Common myeloid progenitor, CD34-positive (primary cell): ENCODE measurements around the gene METAP1D.

Experiments
- CTCF ChIA-PET: fragments of 350-600 bp; sonication (Branson Sonifier 250); formaldehyde crosslinking; loops from one replicate; lab custom pipeline; 2021; ENCODE audit warnings: antibody characterized with exemption; lab: Charles Lee
- POLR2A ChIA-PET: fragments of 350-600 bp; sonication (Branson Sonifier 250); formaldehyde crosslinking; loops from one replicate; lab custom pipeline; 2021; ENCODE audit warnings: antibody characterized with exemption; lab: Charles Lee
- DNase-seq, 3 donors: peaks; one replicate each; pipeline versions ENCODE4 v3.0.0 to v3.0.0-alpha.2; 2013
- H3K27ac ChIP-seq, 2 experiments: 1 replicate in 1 of 2; 2 replicates in 1 of 2; pipeline ENCODE4 v1.7.0; 2013; ENCODE audit warnings: inconsistent platforms in 2 of 2, low read length in 2 of 2, mild to moderate bottlenecking in 2 of 2, low read depth in 1 of 2, moderate library complexity in 1 of 2; ENCODE audit not compliant: severe bottlenecking in 2 of 2, insufficient read depth in 1 of 2, poor library complexity in 1 of 2
- H3K27me3 ChIP-seq, 5 experiments: replicated peaks in 2 of 5; 1 replicate in 3 of 5; 2 replicates in 2 of 5; pipeline versions ENCODE4 v1.6.1 to v1.7.0; 2013; ENCODE audit warnings: low read length in 4 of 5, mild to moderate bottlenecking in 2 of 5, moderate library complexity in 2 of 5, inconsistent platforms in 1 of 5; ENCODE audit not compliant: insufficient read depth in 5 of 5, control insufficient read depth in 4 of 5
- H3K36me3 ChIP-seq, 4 experiments: 1 replicate in 2 of 4; 2 replicates in 2 of 4; pipeline versions ENCODE4 v1.6.1 to v1.7.0; 2013; ENCODE audit warnings: low read length in 3 of 4, control low read depth in 1 of 4, mild to moderate bottlenecking in 1 of 4; ENCODE audit not compliant: control insufficient read depth in 4 of 4, insufficient read depth in 4 of 4
- H3K4me1 ChIP-seq, 4 experiments: 1 replicate in 3 of 4; 2 replicates in 1 of 4; pipeline versions ENCODE4 v1.6.1 to v1.7.1; 2013; ENCODE audit warnings: low read length in 3 of 4, mild to moderate bottlenecking in 3 of 4, control low read depth in 1 of 4, inconsistent platforms in 1 of 4, moderate library complexity in 1 of 4; ENCODE audit not compliant: control insufficient read depth in 4 of 4, insufficient read depth in 4 of 4; ENCODE audit errors: control extremely low read depth in 1 of 4
- H3K4me3 ChIP-seq, 7 experiments: 1 replicate in 4 of 7; 2 replicates in 3 of 7; pipeline versions ENCODE4 v1.5.1 to v1.7.0; 2013; ENCODE audit warnings: mild to moderate bottlenecking in 7 of 7, low read length in 6 of 7, moderate library complexity in 6 of 7, inconsistent platforms in 2 of 7, low read depth in 2 of 7, control low read depth in 1 of 7; ENCODE audit not compliant: insufficient read depth in 4 of 7, control insufficient read depth in 1 of 7; ENCODE audit errors: extremely low read depth in 1 of 7
- H3K9me3 ChIP-seq, 5 experiments: 1 replicate in 4 of 5; 2 replicates in 1 of 5; pipeline versions ENCODE4 v1.6.1 to v1.7.1; 2013; ENCODE audit warnings: low read length in 4 of 5, mild to moderate bottlenecking in 2 of 5, inconsistent platforms in 1 of 5, low read depth in 1 of 5, moderate library complexity in 1 of 5; ENCODE audit not compliant: control insufficient read depth in 4 of 5, insufficient read depth in 2 of 5; ENCODE audit errors: control extremely low read depth in 1 of 5
- WGBS: methylation state at CpG from one replicate; pipeline ENCODE4 v1.1.5; 2013; ENCODE audit not compliant: insufficient coverage; 5-methylcytosine and 5-hydroxymethylcytosine counted together

Gene METAP1D

GRCh38 chr2:172046866-172047565 lies 47.3 kb downstream of the METAP1D start:
- POLR2A ChIA-PET: no interaction called here
- no peak overlapping the region for H3K27ac ChIP-seq
- no peak for DNase-seq
- no peaks in the 10 kb centered on the region for H3K27me3 ChIP-seq
- H3K4me1 ChIP-seq: peaks cover 0 to 7% (median 3%) of the 10 kb centered on the region in 4 experiments
- 94% methylated on average over 2 of the region's 3 CpGs for WGBS
- CTCF ChIA-PET: interaction anchor here (0.6 to 1.1 kb wide), 3 partner anchors 13 to 70 kb away, joined by 3 to 4 read pairs (median 3); no protein-coding TSS in a partner anchor
- H3K9me3 ChIP-seq: no peaks in the 10 kb centered on the region
- no peaks in the 10 kb centered on the region for H3K36me3 ChIP-seq
- H3K4me3 ChIP-seq: no peak overlapping the region

GRCh38 chr2:172047566-172048507 lies 48.1 kb downstream of the METAP1D start:
- no peak for DNase-seq
- Histone ChIP-seq H3K27ac (no peak overlapping the region), H3K27me3 (no peaks in the 10 kb centered on the region), H3K4me3 (no peak overlapping the region), H3K9me3 (no peaks in the 10 kb centered on the region), H3K36me3 (no peaks in the 10 kb centered on the region), H3K4me1 (peaks cover 0 to 14% (median 4%) of the 10 kb centered on the region in 4 experiments)
- ChIA-PET CTCF (interaction anchor here (1.1 kb wide), 2 partner anchors 13 to 56 kb away, joined by 3 to 4 read pairs; no protein-coding TSS in a partner anchor), POLR2A (no interaction called here)
- 93% methylated on average over 2 of the region's 8 CpGs for WGBS

GRCh38 chr2:172048508-172049503 lies 49.1 kb downstream of the METAP1D start:
- H3K4me1 ChIP-seq: peaks cover 0 to 14% (median 4%) of the 10 kb centered on the region in 4 experiments
- CTCF ChIA-PET: interaction anchor here (1.0 to 1.1 kb wide), 2 partner anchors 11 kb away, joined by 3 read pairs; no protein-coding TSS in a partner anchor

GRCh38 chr2:172049567-172050120 lies 49.9 kb downstream of the METAP1D start:
- Histone ChIP-seq H3K4me3 (no peak overlapping the region), H3K27ac (peak overlapping the region in 1 of 2 experiments; percentile 58), H3K36me3 (no peaks in the 10 kb centered on the region), H3K4me1 (peaks cover 0 to 14% (median 4%) of the 10 kb centered on the region in 4 experiments), H3K9me3 (no peaks in the 10 kb centered on the region), H3K27me3 (no peaks in the 10 kb centered on the region)
- ChIA-PET POLR2A (no interaction called here), CTCF (interaction anchor here (1.0 to 1.1 kb wide), 3 partner anchors 10 to 33 kb away, joined by 3 to 4 read pairs (median 3); no protein-coding TSS in a partner anchor)
- WGBS: no CpG with 5 or more reads among the region's 2 CpGs
- no peak for DNase-seq

More at GRCh38 chr2:172048508-172049503, 49.1 kb downstream of the METAP1D start:
- Histone ChIP-seq H3K4me3 (no peak overlapping the region), H3K27me3 (no peaks in the 10 kb centered on the region), H3K9me3 (no peaks in the 10 kb centered on the region), H3K27ac (peak overlapping the region in 1 of 2 experiments; percentile 58), H3K36me3 (no peaks in the 10 kb centered on the region)
- DNase-seq: peak; percentile 14 to 59 (median 30)
- no CpG with 5 or more reads among the region's 6 CpGs for whole genome bisulfite sequencing
- POLR2A ChIA-PET: no interaction called here

- Histone ChIP-seq H3K27me3 (no peaks in the 10 kb centered on the region), H3K27ac (no peak overlapping the region), H3K4me3 (no peak overlapping the region), H3K9me3 (no peaks in the 10 kb centered on the region), H3K4me1 (peaks cover 0 to 14% (median 4%) of the 10 kb centered on the region in 4 experiments), H3K36me3 (no peaks in the 10 kb centered on the region)
- WGBS: no CpG with 5 or more reads among the region's 1 CpG
- CTCF ChIA-PET: interaction anchor here (0.6 to 1.4 kb wide), 5 partner anchors 12 to 644 kb away, joined by 3 to 4 read pairs (median 3); partner anchors contain the start of gene HAT1
- POLR2A ChIA-PET: no interaction called here
- no peak for DNase-seq
Observed at GRCh38 chr2:172050479-172051125, 50.8 kb downstream of the METAP1D start.
